Skeletal muscle tissue (tissue), 4 donors: ENCODE data around the gene UBLCP1. TPM values are rescaled to one million over a fixed set of nuclear protein-coding genes. Genes with fewer than 3 reads are reported as not detected.
"Not testable (repeated sequence)": the region's sequence is repeated elsewhere in the genome, so short reads cannot be mapped to it uniquely, and the experiment has no call there.

Experiments
- H3K27ac ChIP-seq: one replicate; pipeline ENCODE4 v1.7.0; 2013; ENCODE audit warnings: mild to moderate bottlenecking, low read depth, low read length, inconsistent platforms
- H3K27me3 ChIP-seq, 3 donors: one replicate each; pipeline ENCODE4 v1.7.0; 2013; ENCODE audit warnings: low read length in 3 of 3; ENCODE audit not compliant: control insufficient read depth in 3 of 3, insufficient read depth in 3 of 3
- H3K36me3 ChIP-seq, 3 donors: one replicate each; pipeline ENCODE4 v1.7.0; 2013; ENCODE audit warnings: low read length in 3 of 3; ENCODE audit not compliant: control insufficient read depth in 3 of 3, insufficient read depth in 3 of 3
- H3K4me1 ChIP-seq, 3 donors: one replicate each; pipeline ENCODE4 v1.7.0; 2013; ENCODE audit warnings: low read length in 3 of 3, mild to moderate bottlenecking in 3 of 3; ENCODE audit not compliant: control insufficient read depth in 3 of 3, insufficient read depth in 3 of 3
- H3K4me3 ChIP-seq, 3 donors: one replicate each; pipeline ENCODE4 v1.7.0; 2013; ENCODE audit warnings: low read length in 3 of 3
- H3K9ac ChIP-seq, 3 donors: one replicate each; pipeline ENCODE4 v1.7.0; 2013; ENCODE audit warnings: low read length in 3 of 3, mild to moderate bottlenecking in 3 of 3, moderate library complexity in 2 of 3, low read depth in 1 of 3
- H3K9me3 ChIP-seq, 3 donors: one replicate each; pipeline ENCODE4 v1.7.0; 2013; ENCODE audit warnings: low read length in 3 of 3; ENCODE audit not compliant: control insufficient read depth in 3 of 3
- total RNA-seq: library from RNA; depleted of rRNA; stranded (reverse); fragments of >200 nt; gene quantifications from one replicate; pipeline ENCODE4 v1.2.3, GENCODE V29; 2014
- donor health status: Osteomylitis.

UBLCP1 gene
- total RNA-seq, 1 donor from 2014 or later, result 4.7 TPM

DNA sequence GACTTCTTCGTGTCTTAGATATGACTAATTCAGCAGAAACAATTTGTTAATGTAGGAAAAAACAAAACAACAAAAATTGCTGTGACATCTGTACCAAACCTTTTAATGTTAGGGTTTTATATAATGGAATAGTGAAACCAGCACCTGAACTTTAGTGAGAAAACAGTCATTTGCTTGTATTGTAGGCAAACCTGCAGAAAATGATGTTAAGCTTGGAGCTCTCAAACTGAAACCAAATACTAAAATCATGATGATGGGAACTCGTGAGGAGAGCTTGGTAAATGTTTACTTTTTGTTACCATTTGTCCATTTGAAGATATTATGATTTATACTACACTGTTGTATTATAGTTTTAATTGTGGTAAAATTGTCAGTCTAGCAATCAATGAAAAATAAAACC, 6.6 kb downstream of the UBLCP1 start:
- Histone ChIP-seq H3K9ac (no peak overlapping the region), H3K4me1 (peaks cover 0 to under 1% (median 0%) of the 10 kb centered on the region in 3 donors), H3K27me3 (no peaks in the 10 kb centered on the region), H3K36me3 (peaks cover 6 to 19% (median 16%) of the 10 kb centered on the region in 3 donors), H3K9me3 (no peaks in the 10 kb centered on the region), H3K27ac (no peak overlapping the region), H3K4me3 (no peak overlapping the region)

- H3K4me3 ChIP-seq, result no peak overlapping the region
- no peaks in the 10 kb centered on the region for H3K9me3 ChIP-seq
- H3K27me3 ChIP-seq, result no peaks in the 10 kb centered on the region
- H3K9ac ChIP-seq, result no peak overlapping the region
- peaks cover 11 to 36% (median 25%) of the 10 kb centered on the region in 3 donors for H3K36me3 ChIP-seq
- no peak overlapping the region for H3K27ac ChIP-seq
- no peaks in the 10 kb centered on the region for H3K4me1 ChIP-seq
Observed at GRCh38 chr5:159273923-159274322, 10.8 kb downstream of the UBLCP1 start.

DNA sequence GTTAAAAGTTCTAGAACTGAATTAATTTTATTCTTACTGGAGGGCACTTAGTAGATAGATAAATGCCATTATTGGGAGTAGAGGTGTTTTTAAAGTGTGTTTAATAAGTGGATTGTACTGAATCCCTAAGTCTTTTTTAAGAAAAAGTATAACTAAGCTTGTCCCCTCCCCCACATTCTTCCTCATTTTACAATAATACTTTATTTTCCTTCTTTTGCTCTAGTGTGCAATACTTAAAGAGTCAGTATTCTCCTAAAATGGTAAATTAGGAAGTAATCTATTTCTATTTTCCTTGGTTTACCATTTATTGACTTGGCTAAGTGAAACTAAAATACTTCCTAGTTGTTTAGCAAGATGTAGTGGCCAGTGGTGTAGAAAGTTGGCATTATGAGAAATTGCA, 11.6 kb downstream of the UBLCP1 start:
- Histone ChIP-seq H3K4me3 (no peak overlapping the region), H3K27me3 (no peaks in the 10 kb centered on the region), H3K4me1 (no peaks in the 10 kb centered on the region), H3K36me3 (peaks cover 11 to 42% (median 20%) of the 10 kb centered on the region in 3 donors), H3K9me3 (no peaks in the 10 kb centered on the region), H3K9ac (no peak overlapping the region), H3K27ac (no peak overlapping the region)

DNA sequence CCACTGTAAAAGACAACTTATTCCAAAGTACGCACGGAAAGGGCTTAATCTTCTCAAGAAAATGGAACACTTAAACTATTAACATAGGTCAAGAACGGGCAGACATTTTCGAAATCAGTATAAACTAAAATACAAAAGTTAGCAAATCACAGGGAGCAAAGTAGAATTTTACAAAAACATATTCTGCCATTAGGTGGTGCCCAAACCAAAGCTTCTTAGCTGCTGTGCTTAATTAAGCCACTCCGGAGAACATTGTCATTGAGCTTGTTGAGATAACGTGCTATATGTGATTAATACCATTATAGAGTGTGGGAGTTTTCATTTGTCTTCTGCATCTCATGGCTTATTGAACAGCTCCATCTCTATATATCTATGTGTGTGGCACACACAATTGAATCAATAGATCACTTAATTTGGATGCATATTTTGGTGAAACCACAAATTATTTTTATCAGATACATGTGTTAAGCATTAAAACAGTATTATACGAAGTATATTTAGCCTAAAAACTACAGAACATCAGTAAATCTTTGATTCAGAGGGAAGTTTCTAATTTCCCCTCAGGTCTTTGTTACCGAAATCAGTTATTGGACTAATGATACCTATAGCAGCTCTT, 23.4 kb downstream of the UBLCP1 start:
- Histone ChIP-seq H3K27me3 (no peaks in the 10 kb centered on the region), H3K4me1 (no peaks in the 10 kb centered on the region), H3K4me3 (no peak overlapping the region), H3K36me3 (peaks cover 0 to 13% (median 9%) of the 10 kb centered on the region in 3 donors), H3K9ac (no peak overlapping the region), H3K9me3 (no peaks in the 10 kb centered on the region), H3K27ac (no peak overlapping the region)

DNA sequence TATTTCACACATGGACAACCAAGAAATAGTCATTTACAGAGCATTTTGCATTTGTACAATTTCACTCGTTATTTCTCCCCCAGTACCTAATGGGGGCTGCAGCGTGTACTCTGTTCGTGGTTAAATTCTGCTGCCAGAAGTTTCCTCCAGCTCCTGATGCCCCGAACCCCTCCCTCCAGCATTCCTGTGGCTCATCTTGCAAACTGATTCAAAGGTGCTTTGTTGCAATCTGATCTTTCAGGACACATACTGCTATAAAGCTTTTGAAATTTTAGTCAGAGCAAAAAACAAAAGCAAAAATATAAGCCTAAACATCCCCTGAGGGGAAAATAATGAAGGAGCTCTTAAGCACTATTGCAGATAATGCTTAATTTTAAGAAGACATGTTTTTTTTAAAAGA, 27.7 kb downstream of the UBLCP1 start:
- no peak overlapping the region for H3K9ac ChIP-seq
- no peaks in the 10 kb centered on the region for H3K27me3 ChIP-seq
- H3K36me3 ChIP-seq, result no peaks in the 10 kb centered on the region
- H3K4me3 ChIP-seq, result no peak overlapping the region
- H3K27ac ChIP-seq, result no peak overlapping the region
- no peaks in the 10 kb centered on the region for H3K9me3 ChIP-seq
- no peaks in the 10 kb centered on the region for H3K4me1 ChIP-seq

DNA sequence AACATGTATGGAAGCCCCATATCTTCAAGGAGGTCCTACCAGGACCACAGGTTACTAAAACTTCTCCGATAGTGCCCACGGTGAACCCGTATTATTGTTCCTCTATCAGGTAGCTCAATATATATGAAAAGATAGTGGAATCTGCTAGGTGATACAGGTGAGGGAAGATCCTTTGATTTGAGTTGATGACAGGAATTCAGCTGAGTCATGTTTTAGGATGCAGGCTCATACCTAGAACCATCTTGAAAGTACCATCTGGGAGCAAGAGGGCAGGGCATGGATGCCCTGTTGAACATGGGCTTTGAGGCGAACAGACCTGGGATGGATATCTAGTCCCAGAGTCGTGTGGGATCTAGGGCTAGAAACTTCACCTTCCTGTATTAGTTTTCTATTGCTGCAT, 31.8 kb downstream of the UBLCP1 start:
- Histone ChIP-seq H3K4me1 (no peaks in the 10 kb centered on the region), H3K27me3 (no peaks in the 10 kb centered on the region), H3K4me3 (no peak overlapping the region), H3K9me3 (no peaks in the 10 kb centered on the region), H3K27ac (no peak overlapping the region), H3K9ac (no peak overlapping the region), H3K36me3 (no peaks in the 10 kb centered on the region)

GRCh38 chr5:159297300-159297699, 34.2 kb downstream of the UBLCP1 start:
- not testable (repeated sequence) for H3K9me3 ChIP-seq, H3K4me1 ChIP-seq, H3K27me3 ChIP-seq, H3K4me3 ChIP-seq, H3K36me3 ChIP-seq, H3K27ac ChIP-seq, H3K9ac ChIP-seq

DNA sequence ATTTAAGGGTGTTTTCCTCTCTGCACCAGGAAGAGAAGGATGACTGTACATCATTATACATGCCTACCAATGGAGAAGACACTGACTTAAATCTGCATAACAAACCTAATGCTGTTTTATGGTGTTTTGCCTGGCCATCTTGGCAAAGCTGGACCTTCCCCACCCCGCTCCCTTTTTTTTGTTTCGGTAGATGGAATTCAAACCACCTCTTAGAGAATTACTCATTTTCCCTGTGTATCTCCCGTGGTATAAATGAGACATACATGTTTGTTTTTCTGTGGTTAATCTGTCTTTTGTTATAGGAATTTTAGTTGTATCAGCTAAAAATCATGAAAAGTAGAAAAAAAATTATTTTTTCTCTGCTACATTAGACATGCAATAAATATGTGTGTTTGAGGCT, 38.4 kb downstream of the UBLCP1 start:
- Histone ChIP-seq H3K9ac (no peak overlapping the region), H3K36me3 (no peaks in the 10 kb centered on the region), H3K27me3 (peaks cover 0 to 4% (median 3%) of the 10 kb centered on the region in 3 donors), H3K4me1 (no peaks in the 10 kb centered on the region), H3K4me3 (no peak overlapping the region), H3K27ac (no peak overlapping the region), H3K9me3 (peaks cover 0 to 3% (median 2%) of the 10 kb centered on the region in 3 donors)

- H3K9me3 ChIP-seq, H3K27ac ChIP-seq, H3K4me3 ChIP-seq, H3K4me1 ChIP-seq, H3K9ac ChIP-seq, H3K36me3 ChIP-seq, H3K27me3 ChIP-seq: not testable (repeated sequence)
Observed at GRCh38 chr5:159301929-159302860, 39.1 kb downstream of the UBLCP1 start.

- no peaks in the 10 kb centered on the region for H3K36me3 ChIP-seq
- no peak overlapping the region for H3K9ac ChIP-seq
- no peaks in the 10 kb centered on the region for H3K4me1 ChIP-seq
- H3K27ac ChIP-seq, result no peak overlapping the region
- H3K27me3 ChIP-seq, result peaks cover 0 to 6% (median 4%) of the 10 kb centered on the region in 3 donors
- H3K4me3 ChIP-seq, result no peak overlapping the region
- peaks cover 0 to 3% (median 2%) of the 10 kb centered on the region in 3 donors for H3K9me3 ChIP-seq
Observed at GRCh38 chr5:159303286-159303685, 40.2 kb downstream of the UBLCP1 start.
